Large intestine (tissue), 3 donors: ENCODE measurements around the gene SERP2. TPM values are rescaled to one million over a fixed set of nuclear protein-coding genes. Genes with fewer than 3 reads are reported as not detected.

Experiments used
- DNase-seq, 2 donors: peaks; one replicate each; pipeline versions ENCODE4 v3.0.0 to v3.0.0-alpha.2; 2013
- H3K27ac ChIP-seq: one replicate; pipeline ENCODE4 v1.5.1; 2013; ENCODE audit warnings: low read length
- H3K27me3 ChIP-seq: 2 replicates; pipeline ENCODE4 v1.6.1; 2013; ENCODE audit warnings: low read length; ENCODE audit not compliant: control insufficient read depth, insufficient read depth
- H3K36me3 ChIP-seq: 2 replicates; pipeline ENCODE4 v1.6.1; 2013; ENCODE audit warnings: low read length; ENCODE audit not compliant: control insufficient read depth, insufficient read depth
- H3K4me1 ChIP-seq: one replicate; pipeline ENCODE4 v1.6.1; 2013; ENCODE audit warnings: low read length; ENCODE audit not compliant: control insufficient read depth, insufficient read depth
- H3K4me3 ChIP-seq: one replicate; pipeline ENCODE4 v1.5.1; 2013; ENCODE audit warnings: low read length
- H3K9me3 ChIP-seq: one replicate; pipeline ENCODE4 v1.6.1; 2013; ENCODE audit warnings: mild to moderate bottlenecking, low read depth, low read length, moderate library complexity; ENCODE audit not compliant: control insufficient read depth
- WGBS: methylation state at CpG from one replicate; pipeline ENCODE4 v1.1.5; 2013; ENCODE audit warnings: low lambda C conversion rate; ENCODE audit not compliant: insufficient coverage; 5-methylcytosine and 5-hydroxymethylcytosine counted together
- polyA plus RNA-seq: library from polyadenylated mRNA; unstranded; fragments of 120-200 nt; gene quantifications from one replicate; pipeline ENCODE4 v1.2.1, GENCODE V29; 2013

Gene SERP2
- polyA plus RNA-seq, 1 donor, result 7.6 TPM

DNA sequence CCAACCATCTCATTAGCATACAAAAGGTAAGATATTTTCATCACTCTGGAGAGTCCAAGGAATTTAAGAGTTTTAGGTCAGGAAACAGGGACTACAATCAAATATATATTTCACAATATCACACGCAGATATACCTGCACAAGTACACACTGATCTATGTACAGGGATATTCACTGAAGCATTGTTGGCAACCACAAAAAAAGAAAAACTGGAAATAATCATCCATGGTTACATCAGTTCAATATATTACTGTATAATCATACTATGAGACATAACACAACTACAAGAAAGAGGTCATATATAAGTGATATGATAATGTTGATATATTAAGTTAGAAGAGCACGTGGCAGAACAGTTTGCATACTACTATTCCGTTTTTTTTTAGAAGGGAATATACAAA is 2.2 kb upstream of the SERP2 start:
- Histone ChIP-seq H3K4me1 (peaks cover 34% of the 10 kb centered on the region), H3K27me3 (no peaks in the 10 kb centered on the region), H3K36me3 (no peaks in the 10 kb centered on the region), H3K27ac (no peak overlapping the region), H3K4me3 (no peak overlapping the region), H3K9me3 (no peaks in the 10 kb centered on the region)
- WGBS, result no CpG with 5 or more reads among the region's 3 CpGs
- no peak for DNase-seq

DNA sequence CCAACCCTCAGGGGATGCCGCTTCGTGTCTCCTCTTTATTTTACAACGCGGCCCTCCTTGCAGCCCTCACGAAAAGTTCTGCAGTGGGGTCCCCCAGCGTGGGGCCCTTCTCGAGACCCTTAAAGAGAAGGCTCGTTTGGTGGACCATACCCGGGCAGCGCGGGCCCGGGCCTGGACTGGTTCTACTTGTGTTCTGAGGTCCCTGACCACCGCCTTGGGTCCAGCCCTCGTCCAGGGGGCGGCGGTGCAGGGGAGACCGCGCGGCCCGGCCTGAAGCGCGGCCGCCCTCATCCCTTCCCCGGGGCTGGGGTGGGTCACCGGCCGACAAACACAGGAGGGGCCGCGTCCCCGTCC is 400 bp upstream of the SERP2 start:
- Histone ChIP-seq H3K4me3 (peak overlapping the region; percentile 47), H3K27ac (no peak overlapping the region), H3K27me3 (no peaks in the 10 kb centered on the region), H3K4me1 (peaks cover 24% of the 10 kb centered on the region), H3K9me3 (no peaks in the 10 kb centered on the region), H3K36me3 (no peaks in the 10 kb centered on the region)
- no peak for DNase-seq
- no CpG with 5 or more reads among the region's 29 CpGs for WGBS

DNA sequence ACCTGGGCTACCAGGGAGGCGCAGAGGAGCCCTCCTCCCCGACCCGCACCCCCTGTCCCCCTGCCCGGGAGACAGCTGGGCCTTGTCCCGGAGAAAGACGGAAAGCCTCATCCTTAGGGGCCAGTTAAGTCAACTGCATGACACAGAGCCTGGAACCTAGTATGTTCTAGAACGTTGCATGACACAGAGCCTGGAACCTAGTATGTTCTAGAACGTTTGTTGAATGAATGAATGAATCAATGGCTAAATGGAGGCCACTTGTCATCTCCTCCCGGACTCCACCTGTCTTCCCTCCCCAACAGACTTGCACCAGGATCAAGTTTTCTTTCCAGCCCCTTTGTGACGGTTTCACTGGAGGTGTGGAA is 706 bp downstream of the SERP2 start:
- peaks cover 22% of the 10 kb centered on the region for H3K4me1 ChIP-seq
- no peak for DNase-seq
- H3K36me3 ChIP-seq, result no peaks in the 10 kb centered on the region
- H3K27ac ChIP-seq, result no peak overlapping the region
- no peaks in the 10 kb centered on the region for H3K9me3 ChIP-seq
- H3K4me3 ChIP-seq, result peak overlapping the region; percentile 47
- WGBS, result no CpG with 5 or more reads among the region's 10 CpGs
- H3K27me3 ChIP-seq, result no peaks in the 10 kb centered on the region

DNA sequence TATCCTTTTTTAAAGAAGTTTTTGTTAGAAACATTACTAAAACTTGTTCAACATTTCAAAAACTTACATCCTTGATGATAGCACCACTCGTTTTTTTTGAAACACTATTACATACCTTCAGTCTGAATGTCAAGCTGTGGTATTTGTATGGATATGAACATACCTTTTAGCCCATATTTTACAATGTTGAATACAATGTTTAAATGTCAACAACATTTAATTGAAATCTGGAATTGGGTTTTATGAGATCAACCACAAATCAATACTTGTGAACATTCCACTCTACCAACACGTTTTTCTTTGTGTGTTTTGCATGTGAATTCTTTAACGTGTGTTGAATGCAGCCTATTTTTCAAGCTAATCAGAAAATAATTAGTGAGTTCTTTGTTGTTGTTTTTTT is 4.7 kb downstream of the SERP2 start:
- WGBS, result 94% methylated on average over 2 of the region's 3 CpGs
- no peak for DNase-seq
- H3K4me1 ChIP-seq, result peaks cover 20% of the 10 kb centered on the region
- H3K27me3 ChIP-seq, result no peaks in the 10 kb centered on the region
- H3K27ac ChIP-seq, result no peak overlapping the region
- no peak overlapping the region for H3K4me3 ChIP-seq
- no peaks in the 10 kb centered on the region for H3K36me3 ChIP-seq
- no peaks in the 10 kb centered on the region for H3K9me3 ChIP-seq

DNA sequence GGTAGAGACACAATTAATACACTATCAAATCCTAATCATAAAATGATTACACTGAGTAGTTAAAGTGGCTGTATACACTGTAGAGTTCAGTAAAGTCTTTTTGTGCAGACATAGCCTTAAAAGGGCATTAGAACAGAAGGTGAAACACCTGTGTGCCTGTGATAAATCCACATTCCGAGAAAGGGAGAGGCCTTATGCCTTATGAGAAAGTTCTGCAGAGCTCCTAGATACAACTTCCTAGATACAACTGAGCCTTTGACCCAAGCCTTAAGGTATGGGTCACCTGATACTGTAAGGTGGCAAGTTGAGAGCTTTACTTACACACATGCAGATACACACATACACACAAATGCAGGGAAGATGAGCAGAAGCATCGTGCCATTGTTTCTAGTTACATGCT is 6.3 kb downstream of the SERP2 start:
- peak; percentile 90 to 96 for DNase-seq

DNA sequence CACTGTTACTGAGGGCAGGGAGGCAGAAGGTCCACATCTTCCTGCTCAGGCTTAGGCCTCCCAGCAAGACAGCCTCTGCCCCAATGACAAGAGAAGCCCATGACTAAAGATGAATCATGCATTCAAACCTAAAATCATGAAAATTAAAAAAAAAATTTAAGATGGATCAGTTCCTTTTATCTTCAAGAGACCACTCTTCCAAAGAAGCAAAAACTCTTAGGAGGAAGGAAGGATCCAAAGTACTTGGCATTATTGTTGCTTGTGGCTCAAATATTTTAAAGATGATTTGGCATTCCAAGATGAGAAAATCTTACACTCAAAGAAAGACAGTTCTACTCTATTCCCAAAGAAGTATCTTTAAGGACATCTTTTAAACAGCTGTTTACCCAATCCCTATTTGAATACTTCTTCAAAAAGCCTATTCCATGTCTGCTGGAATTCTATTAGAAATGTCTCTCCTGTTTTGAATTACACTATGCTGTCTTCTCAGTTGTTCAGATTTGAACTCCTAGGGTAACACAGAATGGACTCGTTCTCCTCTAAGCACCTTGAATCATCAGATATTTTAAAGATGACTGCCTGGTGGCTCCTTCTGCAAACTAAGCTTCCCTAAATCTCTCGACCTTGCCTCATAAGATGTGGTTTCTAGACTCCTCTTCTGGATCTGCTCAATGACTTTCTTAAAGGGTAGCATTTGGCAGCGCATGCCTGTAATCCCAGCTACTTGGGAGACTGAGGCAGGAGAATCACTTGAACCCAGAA is 7.0 kb downstream of the SERP2 start:
- Histone ChIP-seq H3K9me3 (no peaks in the 10 kb centered on the region), H3K27ac (peak overlapping the region; percentile 88), H3K4me3 (no peak overlapping the region), H3K36me3 (no peaks in the 10 kb centered on the region), H3K4me1 (peaks cover 21% of the 10 kb centered on the region), H3K27me3 (no peaks in the 10 kb centered on the region)
- WGBS, result no CpG with 5 or more reads among the region's 3 CpGs
- no peak for DNase-seq

More for the DNA sequence above, 6.3 kb downstream of the SERP2 start:
- Histone ChIP-seq H3K27ac (peak overlapping the region; percentile 88), H3K4me3 (no peak overlapping the region), H3K9me3 (no peaks in the 10 kb centered on the region), H3K27me3 (no peaks in the 10 kb centered on the region), H3K36me3 (no peaks in the 10 kb centered on the region), H3K4me1 (peaks cover 21% of the 10 kb centered on the region)
- no CpG with 5 or more reads among the region's 2 CpGs for WGBS

DNA sequence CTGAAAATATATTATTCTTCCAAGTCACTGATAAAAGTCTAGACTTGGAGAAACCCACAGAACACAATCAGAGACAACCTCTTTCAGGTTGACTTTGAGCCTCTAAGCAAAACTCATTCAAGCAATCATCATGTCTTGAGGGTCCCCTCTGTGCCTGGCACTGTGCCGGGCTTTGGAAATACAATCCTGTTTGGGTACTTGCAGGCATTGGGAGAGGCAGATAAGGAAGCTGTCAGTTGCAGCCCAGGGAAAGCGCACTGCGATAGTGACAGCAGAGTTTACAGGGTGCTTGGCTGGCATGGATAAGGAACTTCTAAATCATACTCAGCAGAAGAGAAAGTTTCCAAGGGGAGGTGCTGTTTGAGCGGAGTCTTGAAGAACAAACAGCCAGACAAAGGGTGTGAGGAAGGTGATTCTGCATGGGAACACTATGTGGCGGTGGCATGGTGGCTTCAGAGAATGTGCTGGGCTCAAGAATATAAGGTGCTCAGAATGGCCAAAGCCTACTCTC is 9.1 kb downstream of the SERP2 start:
- peak overlapping the region; percentile 11 for H3K27ac ChIP-seq
- no CpG with 5 or more reads among the region's 5 CpGs for WGBS

DNA sequence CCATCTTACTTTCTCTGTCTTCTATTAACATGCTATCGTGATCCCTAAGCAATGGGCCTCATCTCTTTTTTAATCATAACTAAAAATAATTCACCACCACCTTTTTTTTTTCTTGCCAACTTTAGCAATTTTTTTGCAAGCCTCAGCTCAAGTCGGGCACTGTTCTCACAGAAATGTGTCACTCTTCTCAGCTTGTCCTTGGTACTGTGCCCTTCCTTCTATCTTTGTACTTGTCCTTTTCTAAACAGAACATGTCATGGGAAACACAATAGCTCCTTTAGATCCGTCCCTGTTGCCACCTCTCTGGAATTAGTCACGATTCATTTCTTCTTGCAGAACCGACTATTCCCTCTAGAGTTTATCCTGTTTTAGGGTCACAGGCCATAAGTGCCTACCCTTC is 10.3 kb downstream of the SERP2 start:
- WGBS, result 100% methylated on average over 1 of the region's 5 CpGs
- no peak overlapping the region for H3K27ac ChIP-seq
- H3K4me1 ChIP-seq, result peaks cover 39% of the 10 kb centered on the region
- H3K27me3 ChIP-seq, result no peaks in the 10 kb centered on the region
- H3K36me3 ChIP-seq, result no peaks in the 10 kb centered on the region
- no peaks in the 10 kb centered on the region for H3K9me3 ChIP-seq
- no peak for DNase-seq
- H3K4me3 ChIP-seq, result no peak overlapping the region

More for the DNA sequence above, 9.1 kb downstream of the SERP2 start:
- peak in 1 of 2 donors; percentile 84 for DNase-seq
- Histone ChIP-seq H3K4me3 (no peak overlapping the region), H3K4me1 (peaks cover 29% of the 10 kb centered on the region), H3K27me3 (no peaks in the 10 kb centered on the region), H3K36me3 (no peaks in the 10 kb centered on the region), H3K9me3 (no peaks in the 10 kb centered on the region)

DNA sequence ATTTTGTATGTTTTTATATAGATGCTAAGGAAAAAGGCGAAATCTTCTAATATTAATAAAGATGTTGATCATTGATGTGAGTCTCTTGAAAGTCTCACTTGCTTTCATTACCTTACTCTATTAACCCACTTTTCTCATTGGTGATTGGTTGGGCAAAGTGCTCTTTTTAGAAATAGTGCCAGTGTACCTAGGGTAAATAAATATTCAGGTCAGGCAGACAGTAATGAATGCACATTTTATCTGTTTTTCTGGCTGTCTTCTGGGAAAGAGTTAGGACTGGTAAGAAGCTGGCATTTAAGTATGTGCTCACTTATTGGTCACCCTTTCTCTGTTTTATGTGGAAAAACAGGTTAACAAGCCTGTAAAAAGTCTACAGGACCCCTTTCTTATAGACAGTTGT is 11.2 kb downstream of the SERP2 start:
- no peak for DNase-seq
- Histone ChIP-seq H3K9me3 (no peaks in the 10 kb centered on the region), H3K4me1 (peaks cover 34% of the 10 kb centered on the region), H3K36me3 (no peaks in the 10 kb centered on the region), H3K27ac (no peak overlapping the region), H3K4me3 (no peak overlapping the region), H3K27me3 (no peaks in the 10 kb centered on the region)
- WGBS, result 83% methylated on average over 1 of the region's 1 CpG

DNA sequence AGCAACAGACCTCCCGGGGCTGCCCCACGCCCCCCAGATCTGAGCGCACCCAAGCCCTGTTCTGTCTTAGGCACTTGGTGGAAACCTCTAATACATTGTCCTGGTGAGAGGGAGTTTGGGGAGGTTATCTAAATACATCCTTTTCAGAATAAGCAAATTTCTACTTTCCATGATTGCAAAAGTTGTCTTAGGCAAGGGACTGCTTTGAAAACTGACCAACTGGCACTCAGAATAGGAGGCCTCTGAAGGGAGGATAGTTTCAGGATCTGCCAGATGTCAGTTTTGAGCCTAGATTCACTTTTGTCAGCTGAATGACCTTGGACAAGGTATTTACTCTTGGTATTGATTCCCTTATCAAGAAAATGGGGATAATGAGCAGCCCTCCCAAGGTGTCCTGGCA is 11.8 kb downstream of the SERP2 start:
- H3K9me3 ChIP-seq, result no peaks in the 10 kb centered on the region

DNA sequence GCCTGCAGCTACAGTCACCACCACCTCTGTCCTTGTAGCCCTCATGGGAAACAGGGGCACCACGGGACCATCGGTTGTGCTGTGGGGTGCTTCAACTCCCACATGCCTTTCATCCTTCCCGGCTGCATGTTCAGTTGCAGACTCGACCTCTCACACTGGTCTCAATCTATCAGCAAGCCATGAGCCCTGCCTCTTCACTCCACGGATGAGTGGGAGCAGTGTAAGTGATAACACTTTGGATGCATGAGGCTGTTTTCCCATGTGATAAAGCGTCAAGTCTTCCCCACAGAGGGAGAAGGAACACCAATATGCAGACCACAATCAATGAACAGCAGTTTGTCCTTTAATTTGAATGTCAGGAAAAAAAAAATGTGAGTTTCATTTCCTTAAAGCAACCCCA is 12.2 kb downstream of the SERP2 start:
- H3K27ac ChIP-seq, result no peak overlapping the region
- H3K4me3 ChIP-seq, result no peak overlapping the region
- DNase-seq, result no peak
- H3K27me3 ChIP-seq, result no peaks in the 10 kb centered on the region
- H3K36me3 ChIP-seq, result no peaks in the 10 kb centered on the region
- H3K9me3 ChIP-seq, result no peaks in the 10 kb centered on the region
- peaks cover 28% of the 10 kb centered on the region for H3K4me1 ChIP-seq
- WGBS, result 100% methylated on average over 1 of the region's 6 CpGs

More for the DNA sequence above, 11.8 kb downstream of the SERP2 start:
- Histone ChIP-seq H3K27ac (no peak overlapping the region), H3K27me3 (no peaks in the 10 kb centered on the region), H3K36me3 (no peaks in the 10 kb centered on the region), H3K4me3 (no peak overlapping the region), H3K4me1 (peaks cover 30% of the 10 kb centered on the region)
- DNase-seq, result no peak
- WGBS, result no CpG with 5 or more reads among the region's 3 CpGs
